Thyroid gland (tissue), 4 donors: ENCODE data around the gene PAMR1.

Experiments used
- CTCF ChIP-seq, 6 experiments: fragments of 200-600 bp in 3 of 6; fragments of 450-650 bp in 3 of 6; sonication (generic) in 3 of 6; IDR thresholded peaks; one replicate each; pipeline ENCODE4 v1.5.1; 2016 to 2019; ENCODE audit warnings: antibody characterized with exemption in 6 of 6, mild to moderate bottlenecking in 2 of 6, inconsistent platforms in 1 of 6, moderate library complexity in 1 of 6
- POLR2A ChIP-seq, 2 donors: fragments of 450-650 bp; IDR thresholded peaks; one replicate each; pipeline ENCODE4 v1.6.1; 2017; ENCODE audit warnings: antibody characterized with exemption in 2 of 2, mild to moderate bottlenecking in 2 of 2, moderate library complexity in 1 of 2

DNA sequence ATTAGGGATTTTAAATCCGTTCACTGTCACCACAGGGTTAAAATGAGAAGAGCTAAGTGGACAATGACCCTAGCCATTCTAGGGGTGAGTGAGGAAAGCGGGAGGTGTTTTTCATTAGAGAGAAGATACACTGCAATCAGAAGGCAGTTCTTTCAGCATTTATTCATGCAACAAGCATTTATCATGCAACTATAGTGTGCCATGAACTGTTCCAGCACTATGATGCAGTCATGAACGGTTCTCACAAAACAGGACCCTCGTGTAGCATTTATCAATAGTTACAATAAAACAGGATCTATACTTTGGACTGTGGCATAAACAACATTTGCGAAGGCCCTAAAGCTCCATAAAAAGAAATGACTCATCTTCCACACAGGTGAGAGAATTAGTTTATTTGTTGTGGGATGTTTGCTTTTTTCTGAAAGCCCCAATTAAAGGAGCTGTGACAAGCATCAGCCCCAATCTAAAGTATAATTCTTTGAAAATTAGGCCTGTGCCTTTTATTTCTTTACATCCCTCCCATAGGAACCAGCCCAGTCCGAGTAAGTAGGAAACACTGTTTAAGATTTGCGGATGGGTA lies 51.5 kb downstream of the PAMR1 start:
- no peak for TF ChIP-seq CTCF (IDR thresholded peaks at IDR 0.05)
- no peak for TF ChIP-seq POLR2A (IDR thresholded peaks at IDR 0.05)
